Adipose tissue (tissue), 3 donors: ENCODE results near the gene C2orf80. TPM values are rescaled to one million over a fixed set of nuclear protein-coding genes. Genes with fewer than 3 reads are reported as not detected.
"Not testable (repeated sequence)": the region's sequence is repeated elsewhere in the genome, so short reads cannot be mapped to it uniquely, and the experiment has no call there.

Experiments used
- H3K27ac ChIP-seq: one replicate; pipeline ENCODE4 v1.5.1; 2013; ENCODE audit warnings: low read depth, low read length
- WGBS, 3 donors: extraction: QIAGEN DNeasy Blood & Tissue Kit; methylation state at CpG; one replicate each; pipeline ENCODE4 v1.1.7; 2013; 5-methylcytosine and 5-hydroxymethylcytosine counted together
- polyA plus RNA-seq, 3 donors: library from polyadenylated mRNA; stranded (reverse); fragments of 200-250 nt; gene quantifications; one replicate each; pipeline ENCODE4 v1.2.3, GENCODE V29; 2013
- donor health status: healthy with polysubstance abuse.
- donor health status: Bipolar disorder and iron deficiency.
- donor health status: healthy.

C2orf80 gene
- polyA plus RNA-seq, 3 donors, result not detected

- WGBS, 3 donors, result 55 to 75% (median 58%) methylated on average over 12 to 14 of the region's 14 CpGs
- no peak overlapping the region for H3K27ac ChIP-seq
Observed at GRCh38 chr2:208142925-208143799, 46.7 kb downstream of the C2orf80 start.

GRCh38 chr2:208142240-208142924 is 47.4 kb downstream of the C2orf80 start:
- 48 to 58% (median 50%) methylated on average over 8 of the region's 8 CpGs for WGBS, 3 donors
- no peak overlapping the region for H3K27ac ChIP-seq

- WGBS, 3 donors, result 78 to 88% (median 83%) methylated on average over 18 of the region's 18 CpGs
- H3K27ac ChIP-seq, result no peak overlapping the region
Observed at GRCh38 chr2:208139447-208139846, 50.4 kb downstream of the C2orf80 start.

- not testable (repeated sequence) for H3K27ac ChIP-seq
- 94 to 100% (median 96%) methylated on average over 7 of the region's 7 CpGs for WGBS, 3 donors
Observed at GRCh38 chr2:208138334-208138733, 51.5 kb downstream of the C2orf80 start.

- 90 to 100% (median 90%) methylated on average over 2 of the region's 2 CpGs for WGBS, 3 donors
- no peak overlapping the region for H3K27ac ChIP-seq
Observed at GRCh38 chr2:208136716-208137094, 53.1 kb downstream of the C2orf80 start.

GRCh38 chr2:208135794-208136715 is 53.8 kb downstream of the C2orf80 start:
- H3K27ac ChIP-seq, result no peak overlapping the region

GRCh38 chr2:208134928-208135586 is 54.8 kb downstream of the C2orf80 start:
- no peak overlapping the region for H3K27ac ChIP-seq

More at GRCh38 chr2:208135794-208136715, 53.8 kb downstream of the C2orf80 start:
- WGBS, 3 donors, result 64 to 78% (median 75%) methylated on average over 11 of the region's 11 CpGs

GRCh38 chr2:208130712-208131110 is 59.1 kb downstream of the C2orf80 start:
- WGBS, 3 donors, result 48 to 78% (median 69%) methylated on average over 6 of the region's 6 CpGs
- no peak overlapping the region for H3K27ac ChIP-seq

More at GRCh38 chr2:208134928-208135586, 54.8 kb downstream of the C2orf80 start:
- 33 to 52% (median 34%) methylated on average over 7 to 8 of the region's 8 CpGs for WGBS, 3 donors

- WGBS, 3 donors, result 51 to 76% (median 75%) methylated on average over 19 of the region's 19 CpGs
- H3K27ac ChIP-seq, result no peak within 1 kb of the TSS
Observed at GRCh38 chr2:208129744-208130711, 59.8 kb downstream of the C2orf80 start, which contains the start of gene CRYGC. Gene CRYGC (minus strand): TSS chr2:208129828. CDS start chr2:208129792, 36 bp downstream.

- WGBS, 3 donors, result 94 to 96% (median 95%) methylated on average over 12 of the region's 12 CpGs
- H3K27ac ChIP-seq, result no peak overlapping the region
Observed at GRCh38 chr2:208128136-208128535, 61.7 kb downstream of the C2orf80 start.

- H3K27ac ChIP-seq, result no peak overlapping the region
- WGBS, 3 donors, result 91 to 96% (median 95%) methylated on average over 4 of the region's 4 CpGs
Observed at GRCh38 chr2:208127090-208127489, 62.7 kb downstream of the C2orf80 start.

GRCh38 chr2:208125251-208125650 is 64.6 kb downstream of the C2orf80 start:
- WGBS, 3 donors, result 72 to 87% (median 83%) methylated on average over 4 of the region's 4 CpGs
- H3K27ac ChIP-seq, result no peak overlapping the region

GRCh38 chr2:208124013-208124715 is 65.7 kb downstream of the C2orf80 start, which contains the start of gene CRYGD:
Gene CRYGD (minus strand): TSS chr2:208124524. CDS start chr2:208124473, 51 bp downstream.
- not testable (repeated sequence) for H3K27ac ChIP-seq
- 4 to 18% (median 7%) methylated on average over 43 to 46 of the region's 46 CpGs for WGBS, 3 donors

- no peak overlapping the region for H3K27ac ChIP-seq
- 95 to 97% (median 97%) methylated on average over 1 of the region's 1 CpG for WGBS, 3 donors
Observed at GRCh38 chr2:208122248-208122647, 67.6 kb downstream of the C2orf80 start.

GRCh38 chr2:208118918-208119317 is 70.9 kb downstream of the C2orf80 start:
- WGBS, 3 donors, result 96 to 98% (median 96%) methylated on average over 3 of the region's 3 CpGs

GRCh38 chr2:208117390-208117789 is 72.4 kb downstream of the C2orf80 start:
- not testable (repeated sequence) for H3K27ac ChIP-seq
- 74 to 96% (median 92%) methylated on average over 11 of the region's 11 CpGs for WGBS, 3 donors

More at GRCh38 chr2:208118918-208119317, 70.9 kb downstream of the C2orf80 start:
- H3K27ac ChIP-seq, result no peak overlapping the region
